ES-I3 (cell line): ENCODE results near the gene IFITM2.
"Not testable (repeated sequence)": the region's sequence is repeated elsewhere in the genome, so short reads cannot be mapped to it uniquely, and the experiment has no call there.

Experiments used
- H3K36me3 ChIP-seq: 2 replicates; pipeline ENCODE4 v1.6.1; 2013; ENCODE audit warnings: mild to moderate bottlenecking, low read length, control low read depth, moderate library complexity; ENCODE audit not compliant: insufficient read depth
- H3K4me1 ChIP-seq: 2 replicates; pipeline ENCODE4 v1.6.1; 2013; ENCODE audit warnings: mild to moderate bottlenecking, control low read depth, low read length; ENCODE audit not compliant: insufficient read depth
- H3K9ac ChIP-seq: 2 replicates; pipeline ENCODE4 v1.6.1; 2013; ENCODE audit warnings: low read depth, mild to moderate bottlenecking, low read length, moderate library complexity
- H3K9me3 ChIP-seq: 2 replicates; pipeline ENCODE4 v1.6.1; 2013; ENCODE audit warnings: mild to moderate bottlenecking, low read length, moderate library complexity; ENCODE audit not compliant: control insufficient read depth, insufficient read depth

Gene IFITM2

GRCh38 chr11:339963-340362 is 32.3 kb downstream of the IFITM2 start:
- Histone ChIP-seq H3K9ac (no peak overlapping the region), H3K4me1 (peaks cover 29% of the 10 kb centered on the region), H3K9me3 (no peaks in the 10 kb centered on the region), H3K36me3 (no peaks in the 10 kb centered on the region)

GRCh38 chr11:340539-341512 is 33.2 kb downstream of the IFITM2 start:
- H3K36me3 ChIP-seq, result no peaks in the 10 kb centered on the region
- H3K9ac ChIP-seq, result no peak overlapping the region
- no peaks in the 10 kb centered on the region for H3K9me3 ChIP-seq
- H3K4me1 ChIP-seq, result peaks cover 22% of the 10 kb centered on the region

GRCh38 chr11:342328-342727 is 34.7 kb downstream of the IFITM2 start:
- Histone ChIP-seq H3K4me1 (peaks cover 12% of the 10 kb centered on the region), H3K9ac (no peak overlapping the region), H3K36me3 (no peaks in the 10 kb centered on the region), H3K9me3 (no peaks in the 10 kb centered on the region)

GRCh38 chr11:344836-345578 is 37.4 kb downstream of the IFITM2 start:
- H3K9ac ChIP-seq, result no peak overlapping the region
- peaks cover 12% of the 10 kb centered on the region for H3K4me1 ChIP-seq
- no peaks in the 10 kb centered on the region for H3K9me3 ChIP-seq
- no peaks in the 10 kb centered on the region for H3K36me3 ChIP-seq

GRCh38 chr11:346529-346928 is 38.9 kb downstream of the IFITM2 start:
- no peak overlapping the region for H3K9ac ChIP-seq
- H3K36me3 ChIP-seq, result no peaks in the 10 kb centered on the region
- H3K4me1 ChIP-seq, result no peaks in the 10 kb centered on the region; the same call in 1 of the 2 replicates
- no peaks in the 10 kb centered on the region for H3K9me3 ChIP-seq

GRCh38 chr11:349270-349954 is 41.8 kb downstream of the IFITM2 start:
- not testable (repeated sequence) for H3K36me3 ChIP-seq, H3K4me1 ChIP-seq, H3K9ac ChIP-seq, H3K9me3 ChIP-seq

GRCh38 chr11:350033-350722 is 42.6 kb downstream of the IFITM2 start:
- H3K9ac ChIP-seq, H3K36me3 ChIP-seq, H3K4me1 ChIP-seq, H3K9me3 ChIP-seq: not testable (repeated sequence)

- Histone ChIP-seq H3K36me3 (no peaks in the 10 kb centered on the region), H3K9ac (no peak overlapping the region), H3K4me1 (peaks cover 14% of the 10 kb centered on the region), H3K9me3 (no peaks in the 10 kb centered on the region)
These were observed 43.2 kb downstream of the IFITM2 start for GRCh38 chr11:350723-351255.

GRCh38 chr11:351411-351810 is 43.8 kb downstream of the IFITM2 start:
- no peak overlapping the region for H3K9ac ChIP-seq
- no peaks in the 10 kb centered on the region for H3K9me3 ChIP-seq
- H3K36me3 ChIP-seq, result no peaks in the 10 kb centered on the region
- peaks cover 14% of the 10 kb centered on the region for H3K4me1 ChIP-seq

- H3K4me1 ChIP-seq, result peaks cover 14% of the 10 kb centered on the region
These were observed 44.9 kb downstream of the IFITM2 start for GRCh38 chr11:352456-353031.

GRCh38 chr11:353179-353873 is 45.7 kb downstream of the IFITM2 start:
- H3K36me3 ChIP-seq, result no peaks in the 10 kb centered on the region
- no peak overlapping the region; the same call in 1 of the 2 replicates for H3K9ac ChIP-seq
- peaks cover 14% of the 10 kb centered on the region for H3K4me1 ChIP-seq
- peaks cover 3% of the 10 kb centered on the region; the same call in 1 of the 2 replicates for H3K9me3 ChIP-seq

More at GRCh38 chr11:352456-353031, 44.9 kb downstream of the IFITM2 start:
- no peaks in the 10 kb centered on the region for H3K36me3 ChIP-seq
- no peak overlapping the region for H3K9ac ChIP-seq
- peaks cover 3% of the 10 kb centered on the region; the same call in 1 of the 2 replicates for H3K9me3 ChIP-seq

- peaks cover 3% of the 10 kb centered on the region; the same call in 1 of the 2 replicates for H3K9me3 ChIP-seq
- peaks cover 14% of the 10 kb centered on the region for H3K4me1 ChIP-seq
- H3K9ac ChIP-seq, result peak overlapping the region; percentile 73
- H3K36me3 ChIP-seq, result no peaks in the 10 kb centered on the region; the same call in 1 of the 2 replicates
These were observed 48.2 kb downstream of the IFITM2 start for GRCh38 chr11:355581-356458.
